ENCODE measurements around the gene CLIC6. TPM values are rescaled to one million over a fixed set of nuclear protein-coding genes. Genes with fewer than 3 reads are reported as not detected.

CLIC6 gene
- total and polyA plus RNA-seq, 2 of the 4 experiments (the other 2 are of a cell fraction), result not detected

DNA sequence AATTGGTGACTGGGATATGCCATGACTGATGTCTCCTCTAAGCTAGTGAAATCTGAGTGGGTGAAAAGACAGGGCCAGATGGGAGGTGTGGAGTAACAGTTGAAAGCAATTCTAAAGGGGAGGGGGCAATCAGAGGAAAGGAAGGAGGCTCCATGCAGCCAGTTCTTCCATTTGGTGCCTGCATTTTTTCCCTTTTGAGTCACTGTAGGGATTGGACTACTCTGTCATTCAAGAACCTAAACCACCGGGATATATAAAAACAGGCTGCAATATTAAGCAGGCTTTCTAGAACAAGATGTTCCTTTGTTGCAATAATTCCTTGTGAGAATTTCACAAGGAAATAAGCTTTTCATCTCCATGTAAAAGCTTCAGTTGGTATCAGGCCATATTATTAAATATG lies 18.3 kb downstream of the CLIC6 start:
- H4K5ac ChIP-seq (ENCODE audit: low read depth, low read length), result no peak overlapping the region
- H3K9ac ChIP-seq (ENCODE audit: low read depth, low read length), result no peak overlapping the region
- no peaks in the 10 kb centered on the region for H3K36me3 ChIP-seq (ENCODE audit: control insufficient read depth, insufficient read depth, low read length)
- H2BK120ac ChIP-seq (ENCODE audit: low read depth, low read length), result no peak overlapping the region
- H4K8ac ChIP-seq (ENCODE audit: low read depth in 2 of 2, low read length in 2 of 2), result no peak overlapping the region
- no CpG with 5 or more reads among the region's 1 CpG for WGBS, 2 experiments (ENCODE audit: extremely low coverage in 2 of 2, insufficient read length in 1 of 2)
- no peaks in the 10 kb centered on the region for H3K79me1 ChIP-seq (ENCODE audit: low read depth in 1 of 2, low read length in 2 of 2)
- ATAC-seq (ENCODE audit: low read depth) (no peak), DNase-seq (no peak)
- no peak overlapping the region for H3K27ac ChIP-seq (ENCODE audit: insufficient read depth, low read length)
- ChIA-PET CTCF (interaction anchor here (0.8 to 1.1 kb wide), 2 partner anchors 10 to 1153 kb away, joined by 3 to 4 read pairs; no protein-coding TSS in a partner anchor), POLR2A (ENCODE audit: unreplicated experiment) (no interaction called here)
- TF ChIP-seq MAZ (IDR thresholded peaks at IDR 0.05; ENCODE audit: borderline replicate concordance, low read depth, low read length) (no peak), POLR2A (IDR thresholded peaks at IDR 0.05; ENCODE audit: low read depth, low read length) (no peak), RCOR1 (IDR thresholded peaks at IDR 0.05; ENCODE audit: insufficient replicate concordance, low read length) (no peak), FOS (IDR thresholded peaks at IDR 0.05; ENCODE audit: low read depth, low read length) (no peak), MXI1 (IDR thresholded peaks at IDR 0.05; ENCODE audit: borderline replicate concordance, low read depth, low read length) (no peak), MAFK (IDR thresholded peaks at IDR 0.05; ENCODE audit: low read depth, low read length) (no peak), NFE2L2 (IDR thresholded peaks at IDR 0.05; ENCODE audit: low read depth, low read length) (no peak), RFX5 (IDR thresholded peaks at IDR 0.05; ENCODE audit: low read depth, low read length) (no peak), SMC3 (IDR thresholded peaks at IDR 0.05; ENCODE audit: low read depth, low read length) (no peak), BHLHE40 (IDR thresholded peaks at IDR 0.05; ENCODE audit: low read depth, low read length) (no peak), RAD21 (IDR thresholded peaks at IDR 0.05; ENCODE audit: low read length) (no peak), CHD1 (IDR thresholded peaks at IDR 0.05; ENCODE audit: low read depth, low read length) (no peak), CEBPB (IDR thresholded peaks at IDR 0.05; ENCODE audit: low read depth, low read length) (no peak)
- TF ChIP-seq, protein P1, sequence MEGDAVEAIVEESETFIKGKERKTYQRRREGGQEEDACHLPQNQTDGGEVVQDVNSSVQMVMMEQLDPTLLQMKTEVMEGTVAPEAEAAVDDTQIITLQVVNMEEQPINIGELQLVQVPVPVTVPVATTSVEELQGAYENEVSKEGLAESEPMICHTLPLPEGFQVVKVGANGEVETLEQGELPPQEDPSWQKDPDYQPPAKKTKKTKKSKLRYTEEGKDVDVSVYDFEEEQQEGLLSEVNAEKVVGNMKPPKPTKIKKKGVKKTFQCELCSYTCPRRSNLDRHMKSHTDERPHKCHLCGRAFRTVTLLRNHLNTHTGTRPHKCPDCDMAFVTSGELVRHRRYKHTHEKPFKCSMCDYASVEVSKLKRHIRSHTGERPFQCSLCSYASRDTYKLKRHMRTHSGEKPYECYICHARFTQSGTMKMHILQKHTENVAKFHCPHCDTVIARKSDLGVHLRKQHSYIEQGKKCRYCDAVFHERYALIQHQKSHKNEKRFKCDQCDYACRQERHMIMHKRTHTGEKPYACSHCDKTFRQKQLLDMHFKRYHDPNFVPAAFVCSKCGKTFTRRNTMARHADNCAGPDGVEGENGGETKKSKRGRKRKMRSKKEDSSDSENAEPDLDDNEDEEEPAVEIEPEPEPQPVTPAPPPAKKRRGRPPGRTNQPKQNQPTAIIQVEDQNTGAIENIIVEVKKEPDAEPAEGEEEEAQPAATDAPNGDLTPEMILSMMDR (conservative IDR thresholded peaks at IDR 0.05; ENCODE audit: low read depth, low read length), result no peak
- TF ChIP-seq, protein P2, sequence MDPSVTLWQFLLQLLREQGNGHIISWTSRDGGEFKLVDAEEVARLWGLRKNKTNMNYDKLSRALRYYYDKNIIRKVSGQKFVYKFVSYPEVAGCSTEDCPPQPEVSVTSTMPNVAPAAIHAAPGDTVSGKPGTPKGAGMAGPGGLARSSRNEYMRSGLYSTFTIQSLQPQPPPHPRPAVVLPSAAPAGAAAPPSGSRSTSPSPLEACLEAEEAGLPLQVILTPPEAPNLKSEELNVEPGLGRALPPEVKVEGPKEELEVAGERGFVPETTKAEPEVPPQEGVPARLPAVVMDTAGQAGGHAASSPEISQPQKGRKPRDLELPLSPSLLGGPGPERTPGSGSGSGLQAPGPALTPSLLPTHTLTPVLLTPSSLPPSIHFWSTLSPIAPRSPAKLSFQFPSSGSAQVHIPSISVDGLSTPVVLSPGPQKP (IDR thresholded peaks at IDR 0.05; ENCODE audit: borderline replicate concordance, low read depth, low read length), result no peak
- TF ChIP-seq, protein P3, sequence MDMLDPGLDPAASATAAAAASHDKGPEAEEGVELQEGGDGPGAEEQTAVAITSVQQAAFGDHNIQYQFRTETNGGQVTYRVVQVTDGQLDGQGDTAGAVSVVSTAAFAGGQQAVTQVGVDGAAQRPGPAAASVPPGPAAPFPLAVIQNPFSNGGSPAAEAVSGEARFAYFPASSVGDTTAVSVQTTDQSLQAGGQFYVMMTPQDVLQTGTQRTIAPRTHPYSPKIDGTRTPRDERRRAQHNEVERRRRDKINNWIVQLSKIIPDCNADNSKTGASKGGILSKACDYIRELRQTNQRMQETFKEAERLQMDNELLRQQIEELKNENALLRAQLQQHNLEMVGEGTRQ (IDR thresholded peaks at IDR 0.05; ENCODE audit: low read depth, low read length), result no peak
- H3K18ac ChIP-seq (ENCODE audit: low read depth, low read length), result no peak overlapping the region
- H2BK20ac ChIP-seq (ENCODE audit: low read depth, low read length), result no peak overlapping the region
- in situ Hi-C loops (cut with MboI; ENCODE audit: low sequenced_read_pairs) (no loop called here), intact Hi-C loops (cut with micrococcal nuclease) (no loop called here), dilution Hi-C loops (cut with HindIII; ENCODE audit: low sequenced_read_pairs, unreplicated experiment) (no loop called here)
- H3K4me2 ChIP-seq (ENCODE audit: low read depth, low read length), result no peak overlapping the region
- no peaks in the 10 kb centered on the region for H4K20me1 ChIP-seq (ENCODE audit: insufficient read depth, low read length)
- no peak overlapping the region for H2BK5ac ChIP-seq (ENCODE audit: low read depth, low read length, poor library complexity, severe bottlenecking)
- BruUV-seq (replicated peaks), result no TSS peak
- no peak overlapping the region for H2AK5ac ChIP-seq (ENCODE audit: low read depth, low read length)
- H2BK15ac ChIP-seq (ENCODE audit: low read depth, low read length), result no peak overlapping the region
- no peak overlapping the region for H3K4me3 ChIP-seq (ENCODE audit: insufficient read depth, low read depth, low read length)
- H4K91ac ChIP-seq (ENCODE audit: insufficient read depth, low read depth, low read length), result no peak overlapping the region
- H3K27me3 ChIP-seq (ENCODE audit: control insufficient read depth, insufficient read depth, low read length), result peaks cover 52% of the 10 kb centered on the region
- no peak overlapping the region for H3K14ac ChIP-seq (replicated peaks; ENCODE audit: low read depth, low read length)
- H3K4ac ChIP-seq (ENCODE audit: low read depth, low read length), result no peak overlapping the region
- no peaks in the 10 kb centered on the region for H3K9me1 ChIP-seq (ENCODE audit: insufficient read depth, low read length)
- H3K4me1 ChIP-seq (ENCODE audit: control insufficient read depth, insufficient read depth, low read length), result no peaks in the 10 kb centered on the region
- H2AK9ac ChIP-seq (replicated peaks; ENCODE audit: low read depth, low read length, poor library complexity), result no peak overlapping the region
- H3K56ac ChIP-seq (ENCODE audit: extremely low read depth, insufficient read depth, low read length), result no peak overlapping the region
- H2AFZ ChIP-seq (replicated peaks; ENCODE audit: low read length, poor library complexity), result no peak overlapping the region
- no peaks in the 10 kb centered on the region for H3K9me3 ChIP-seq (ENCODE audit: control insufficient read depth, insufficient read depth, low read length)
- H3K23ac ChIP-seq (ENCODE audit: low read depth, low read length), result no peak overlapping the region

All from IMR-90 (cell line).